H1 (cell line): Measurements from ENCODE around the gene KATNA1. TPM values are rescaled to one million over a fixed set of nuclear protein-coding genes. Genes with fewer than 3 reads are reported as not detected.

ENCODE experiments used
- BACH1 ChIP-seq: IDR thresholded peaks from 2 replicates; pipeline ENCODE4 v1.6.1; 2012; ENCODE audit warnings: low read length, improper control_type of control experiment
- polyA plus RNA-seq, 7 experiments: library from polyadenylated mRNA; depleted of rRNA in 3 of 7; stranded (reverse) in 5 of 7; unstranded in 2 of 7; fragments of >200 nt in 5 of 7; fragments of 200-250 nt in 2 of 7; gene quantifications; 1 replicate in 5 of 7; 2 replicates in 1 of 7; 4 replicates in 1 of 7; pipeline versions ENCODE4 v1.2.1 to v1.2.3, GENCODE V29; 2011 to 2013; ENCODE audit warnings: missing spikeins in 2 of 7, mixed read lengths in 2 of 7
- total RNA-seq: library from RNA; stranded (reverse); fragmentation: NEBNext Ultra II Directional; extraction: Animal tissue kit (Norgen Biotek cat#: 25700); gene quantifications from 2 replicates; pipeline ENCODE4 v1.2.1, GENCODE V29; 2021

KATNA1 gene
- total and polyA plus RNA-seq, 2 of the 8 experiments (the other 6 are each of a cell fraction or from before 2014, with no cell fraction given): 7.6 to 20.3 TPM

GRCh38 chr6:149657441-149657840 lies 8.9 kb upstream of the KATNA1 start (continued):
- no peak for TF ChIP-seq BACH1
